ENCODE data around the gene TMEM221. TPM values are rescaled to one million over a fixed set of nuclear protein-coding genes. Genes with fewer than 3 reads are reported as not detected.

Gene TMEM221
- total RNA-seq, 1 experiment from 2014 or later, result 3.4 TPM

DNA sequence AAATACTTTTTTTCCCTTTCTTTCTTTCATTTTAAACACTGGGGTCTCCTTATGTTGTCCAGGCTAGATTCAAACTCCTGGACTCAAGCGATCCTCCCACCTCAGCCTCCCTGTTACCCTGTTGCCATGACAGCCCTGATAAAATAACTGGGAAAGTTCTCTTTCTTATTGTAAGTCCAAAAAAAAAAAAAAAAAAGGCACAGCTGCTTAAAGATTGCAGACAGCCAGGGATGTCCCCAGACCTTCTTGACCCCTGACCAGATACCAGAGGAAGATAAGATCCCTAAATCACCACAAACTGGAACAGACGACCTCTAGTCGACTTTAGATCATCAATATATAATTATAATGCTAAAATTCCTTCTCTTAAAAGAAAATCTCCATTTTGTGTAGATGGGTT lies 29.8 kb downstream of the TMEM221 start:
- H3K79me2 ChIP-seq (ENCODE audit: insufficient read depth, low read length), result peaks cover 10% of the 10 kb centered on the region; the same call in 1 of the 2 replicates
- no TSS peak for BruUV-seq (replicated peaks)
- H3K4me1 ChIP-seq (ENCODE audit: control insufficient read depth in 1 of 2, insufficient read depth in 2 of 2, low read length in 2 of 2), result peaks cover 5 to 23% of the 10 kb centered on the region in 2 experiments; a peak in 3 of 4 replicates
- no peaks in the 10 kb centered on the region for H3K9me3 ChIP-seq (ENCODE audit: control insufficient read depth in 1 of 2, insufficient read depth in 1 of 2, low read depth in 1 of 2, low read length in 2 of 2)
- no peaks in the 10 kb centered on the region for H3K9me2 ChIP-seq (ENCODE audit: insufficient read depth)
- no peak for DNase-seq (ENCODE audit: low read depth, low spot score)
- CTCF ChIA-PET, result interaction anchor here (0.6 kb wide), 1 partner anchor 27 kb away, joined by 3 read pairs; no protein-coding TSS in a partner anchor
- peak overlapping the region; percentile 87 for H3K27ac ChIP-seq (ENCODE audit: low read depth, low read length)
- H4K20me1 ChIP-seq (ENCODE audit: insufficient read depth), result no peaks in the 10 kb centered on the region
- H3K9ac ChIP-seq (ENCODE audit: low read length), result peak overlapping the region; percentile 78
- ATAC-seq, result no peak
- H3K36me3 ChIP-seq (ENCODE audit: control insufficient read depth in 1 of 2, insufficient read depth in 2 of 2, low read length in 2 of 2), result no peaks in the 10 kb centered on the region
- H3K4me2 ChIP-seq (ENCODE audit: low read length), result peak overlapping the region; percentile 91
- intact Hi-C loops (cut with micrococcal nuclease), result no loop called here
- no peak for TF ChIP-seq POLR2A (IDR thresholded peaks at IDR 0.05; ENCODE audit: borderline replicate concordance, extremely low read depth, insufficient read depth, insufficient read length)
- no peak for TF ChIP-seq CEBPB (IDR thresholded peaks at IDR 0.05; ENCODE audit: low read depth)
- TF ChIP-seq ZFX (IDR thresholded peaks at IDR 0.05), result no peak
- TF ChIP-seq, protein P1, sequence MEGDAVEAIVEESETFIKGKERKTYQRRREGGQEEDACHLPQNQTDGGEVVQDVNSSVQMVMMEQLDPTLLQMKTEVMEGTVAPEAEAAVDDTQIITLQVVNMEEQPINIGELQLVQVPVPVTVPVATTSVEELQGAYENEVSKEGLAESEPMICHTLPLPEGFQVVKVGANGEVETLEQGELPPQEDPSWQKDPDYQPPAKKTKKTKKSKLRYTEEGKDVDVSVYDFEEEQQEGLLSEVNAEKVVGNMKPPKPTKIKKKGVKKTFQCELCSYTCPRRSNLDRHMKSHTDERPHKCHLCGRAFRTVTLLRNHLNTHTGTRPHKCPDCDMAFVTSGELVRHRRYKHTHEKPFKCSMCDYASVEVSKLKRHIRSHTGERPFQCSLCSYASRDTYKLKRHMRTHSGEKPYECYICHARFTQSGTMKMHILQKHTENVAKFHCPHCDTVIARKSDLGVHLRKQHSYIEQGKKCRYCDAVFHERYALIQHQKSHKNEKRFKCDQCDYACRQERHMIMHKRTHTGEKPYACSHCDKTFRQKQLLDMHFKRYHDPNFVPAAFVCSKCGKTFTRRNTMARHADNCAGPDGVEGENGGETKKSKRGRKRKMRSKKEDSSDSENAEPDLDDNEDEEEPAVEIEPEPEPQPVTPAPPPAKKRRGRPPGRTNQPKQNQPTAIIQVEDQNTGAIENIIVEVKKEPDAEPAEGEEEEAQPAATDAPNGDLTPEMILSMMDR (IDR thresholded peaks at IDR 0.05 in 2 of 3, conservative IDR thresholded peaks at IDR 0.05 in 1 of 3; ENCODE audit: borderline replicate concordance in 1 of 3, insufficient read depth in 1 of 3, low read depth in 2 of 3, low read length in 2 of 3), result no peak
- TF ChIP-seq, protein P2, sequence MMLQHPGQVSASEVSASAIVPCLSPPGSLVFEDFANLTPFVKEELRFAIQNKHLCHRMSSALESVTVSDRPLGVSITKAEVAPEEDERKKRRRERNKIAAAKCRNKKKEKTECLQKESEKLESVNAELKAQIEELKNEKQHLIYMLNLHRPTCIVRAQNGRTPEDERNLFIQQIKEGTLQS (IDR thresholded peaks at IDR 0.05), result no peak
- TF ChIP-seq JUND (IDR thresholded peaks at IDR 0.05), result no peak
- TF ChIP-seq, protein P3, sequence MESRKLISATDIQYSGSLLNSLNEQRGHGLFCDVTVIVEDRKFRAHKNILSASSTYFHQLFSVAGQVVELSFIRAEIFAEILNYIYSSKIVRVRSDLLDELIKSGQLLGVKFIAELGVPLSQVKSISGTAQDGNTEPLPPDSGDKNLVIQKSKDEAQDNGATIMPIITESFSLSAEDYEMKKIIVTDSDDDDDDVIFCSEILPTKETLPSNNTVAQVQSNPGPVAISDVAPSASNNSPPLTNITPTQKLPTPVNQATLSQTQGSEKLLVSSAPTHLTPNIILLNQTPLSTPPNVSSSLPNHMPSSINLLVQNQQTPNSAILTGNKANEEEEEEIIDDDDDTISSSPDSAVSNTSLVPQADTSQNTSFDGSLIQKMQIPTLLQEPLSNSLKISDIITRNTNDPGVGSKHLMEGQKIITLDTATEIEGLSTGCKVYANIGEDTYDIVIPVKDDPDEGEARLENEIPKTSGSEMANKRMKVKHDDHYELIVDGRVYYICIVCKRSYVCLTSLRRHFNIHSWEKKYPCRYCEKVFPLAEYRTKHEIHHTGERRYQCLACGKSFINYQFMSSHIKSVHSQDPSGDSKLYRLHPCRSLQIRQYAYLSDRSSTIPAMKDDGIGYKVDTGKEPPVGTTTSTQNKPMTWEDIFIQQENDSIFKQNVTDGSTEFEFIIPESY (IDR thresholded peaks at IDR 0.05; ENCODE audit: extremely low read depth, insufficient replicate concordance, low read length), result no peak
- TF ChIP-seq EZH2 (IDR thresholded peaks at IDR 0.05), result no peak
- TF ChIP-seq SP1 (IDR thresholded peaks at IDR 0.05; ENCODE audit: low read depth), result no peak
- TF ChIP-seq, protein P4, sequence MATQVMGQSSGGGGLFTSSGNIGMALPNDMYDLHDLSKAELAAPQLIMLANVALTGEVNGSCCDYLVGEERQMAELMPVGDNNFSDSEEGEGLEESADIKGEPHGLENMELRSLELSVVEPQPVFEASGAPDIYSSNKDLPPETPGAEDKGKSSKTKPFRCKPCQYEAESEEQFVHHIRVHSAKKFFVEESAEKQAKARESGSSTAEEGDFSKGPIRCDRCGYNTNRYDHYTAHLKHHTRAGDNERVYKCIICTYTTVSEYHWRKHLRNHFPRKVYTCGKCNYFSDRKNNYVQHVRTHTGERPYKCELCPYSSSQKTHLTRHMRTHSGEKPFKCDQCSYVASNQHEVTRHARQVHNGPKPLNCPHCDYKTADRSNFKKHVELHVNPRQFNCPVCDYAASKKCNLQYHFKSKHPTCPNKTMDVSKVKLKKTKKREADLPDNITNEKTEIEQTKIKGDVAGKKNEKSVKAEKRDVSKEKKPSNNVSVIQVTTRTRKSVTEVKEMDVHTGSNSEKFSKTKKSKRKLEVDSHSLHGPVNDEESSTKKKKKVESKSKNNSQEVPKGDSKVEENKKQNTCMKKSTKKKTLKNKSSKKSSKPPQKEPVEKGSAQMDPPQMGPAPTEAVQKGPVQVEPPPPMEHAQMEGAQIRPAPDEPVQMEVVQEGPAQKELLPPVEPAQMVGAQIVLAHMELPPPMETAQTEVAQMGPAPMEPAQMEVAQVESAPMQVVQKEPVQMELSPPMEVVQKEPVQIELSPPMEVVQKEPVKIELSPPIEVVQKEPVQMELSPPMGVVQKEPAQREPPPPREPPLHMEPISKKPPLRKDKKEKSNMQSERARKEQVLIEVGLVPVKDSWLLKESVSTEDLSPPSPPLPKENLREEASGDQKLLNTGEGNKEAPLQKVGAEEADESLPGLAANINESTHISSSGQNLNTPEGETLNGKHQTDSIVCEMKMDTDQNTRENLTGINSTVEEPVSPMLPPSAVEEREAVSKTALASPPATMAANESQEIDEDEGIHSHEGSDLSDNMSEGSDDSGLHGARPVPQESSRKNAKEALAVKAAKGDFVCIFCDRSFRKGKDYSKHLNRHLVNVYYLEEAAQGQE (IDR thresholded peaks at IDR 0.05; ENCODE audit: low read depth), result no peak
- POLR2A ChIA-PET, result interaction anchor here (1.3 to 2.8 kb wide), 2 partner anchors 9 to 13 kb away, joined by 4 to 21 read pairs; partner anchors contain the start of gene BST2
- RAD21 ChIA-PET (ENCODE audit: low non-redundant PET in 1 of 2, low total read pairs in 2 of 2, uncharacterized antibody in 2 of 2, unreplicated experiment in 2 of 2), result no interaction called here
- H3K27me3 ChIP-seq (ENCODE audit: insufficient read depth, low read length), result no peaks in the 10 kb centered on the region
- peak overlapping the region; percentile 53 to 93 for H3K4me3 ChIP-seq (replicated peaks in 1 of 2; ENCODE audit: low read depth in 1 of 2, low read length in 2 of 2)
- no peak overlapping the region for H2AFZ ChIP-seq (ENCODE audit: low read depth, low read length, poor library complexity, severe bottlenecking)
